Lower leg skin (tissue), 3 donors: ENCODE data around the gene CDKN2A.
"Not testable (repeated sequence)": the region's sequence is repeated elsewhere in the genome, so short reads cannot be mapped to it uniquely, and the experiment has no call there.

ENCODE experiments used
- POLR2A ChIP-seq, 2 donors: fragments of 450-650 bp; IDR thresholded peaks; one replicate each; pipeline ENCODE4 v1.6.1; 2016 to 2017; ENCODE audit warnings: antibody characterized with exemption in 2 of 2, mild to moderate bottlenecking in 1 of 2, moderate library complexity in 1 of 2
- TF ChIP-seq, protein P1 (sequence below), 3 donors: fragments of 450-650 bp; IDR thresholded peaks; one replicate each; pipeline ENCODE4 v1.5.1; 2016; ENCODE audit warnings: antibody characterized with exemption in 3 of 3, mild to moderate bottlenecking in 3 of 3, moderate library complexity in 2 of 3

DNA sequence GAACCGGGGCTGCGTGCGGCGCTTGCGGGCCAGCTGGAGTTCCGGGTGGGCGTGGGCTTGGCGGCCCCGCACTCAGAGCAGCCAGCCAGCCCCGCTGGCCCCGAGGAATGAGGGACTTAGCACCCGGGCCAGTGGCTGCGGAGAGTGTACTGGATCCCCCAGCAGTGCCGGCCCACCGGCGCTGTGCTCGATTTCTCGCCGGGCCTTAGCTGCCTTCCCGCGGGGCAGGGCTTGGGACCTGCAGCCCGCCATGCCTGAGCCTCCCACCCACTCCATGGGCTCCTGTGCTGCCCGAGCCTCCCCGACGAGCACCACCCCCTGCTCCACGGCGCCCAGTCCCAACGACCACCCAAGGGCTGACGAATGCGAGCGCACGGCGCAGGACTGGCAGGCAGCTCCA lies 34.9 kb downstream of the CDKN2A start:
- TF ChIP-seq, protein P1, sequence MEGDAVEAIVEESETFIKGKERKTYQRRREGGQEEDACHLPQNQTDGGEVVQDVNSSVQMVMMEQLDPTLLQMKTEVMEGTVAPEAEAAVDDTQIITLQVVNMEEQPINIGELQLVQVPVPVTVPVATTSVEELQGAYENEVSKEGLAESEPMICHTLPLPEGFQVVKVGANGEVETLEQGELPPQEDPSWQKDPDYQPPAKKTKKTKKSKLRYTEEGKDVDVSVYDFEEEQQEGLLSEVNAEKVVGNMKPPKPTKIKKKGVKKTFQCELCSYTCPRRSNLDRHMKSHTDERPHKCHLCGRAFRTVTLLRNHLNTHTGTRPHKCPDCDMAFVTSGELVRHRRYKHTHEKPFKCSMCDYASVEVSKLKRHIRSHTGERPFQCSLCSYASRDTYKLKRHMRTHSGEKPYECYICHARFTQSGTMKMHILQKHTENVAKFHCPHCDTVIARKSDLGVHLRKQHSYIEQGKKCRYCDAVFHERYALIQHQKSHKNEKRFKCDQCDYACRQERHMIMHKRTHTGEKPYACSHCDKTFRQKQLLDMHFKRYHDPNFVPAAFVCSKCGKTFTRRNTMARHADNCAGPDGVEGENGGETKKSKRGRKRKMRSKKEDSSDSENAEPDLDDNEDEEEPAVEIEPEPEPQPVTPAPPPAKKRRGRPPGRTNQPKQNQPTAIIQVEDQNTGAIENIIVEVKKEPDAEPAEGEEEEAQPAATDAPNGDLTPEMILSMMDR (IDR thresholded peaks at IDR 0.05), result not testable (repeated sequence)
- not testable (repeated sequence) for TF ChIP-seq POLR2A (IDR thresholded peaks at IDR 0.05)
